OCI-LY1 (cell line): ENCODE data around the gene HIVEP2.

ENCODE experiments used
- CTCF ChIP-seq: fragments of 200-600 bp; sonication (generic), shearing (Covaris generic); IDR thresholded peaks from 2 replicates; pipeline ENCODE4 v1.5.1; 2017; ENCODE audit warnings: mild to moderate bottlenecking, antibody characterized with exemption, low read length, moderate library complexity, mixed read lengths
- EZH2 ChIP-seq: fragments of 200-600 bp; sonication (generic), shearing (Covaris generic); IDR thresholded peaks from 2 replicates; pipeline ENCODE4 v1.8.0; 2017; ENCODE audit warnings: borderline replicate concordance, mixed run types, mild to moderate bottlenecking, antibody characterized with exemption, low read length, moderate library complexity, mixed read lengths

GRCh38 chr6:142879527-142879926 lies 65.4 kb downstream of the HIVEP2 start:
- TF ChIP-seq CTCF, result no peak
- no peak for TF ChIP-seq EZH2
